ENCODE data around the gene DEFB113. TPM values are rescaled to one million over a fixed set of nuclear protein-coding genes. Genes with fewer than 3 reads are reported as not detected.

Gene DEFB113
- polyA plus RNA-seq, 1 donor from 2014 or later: not detected

DNA sequence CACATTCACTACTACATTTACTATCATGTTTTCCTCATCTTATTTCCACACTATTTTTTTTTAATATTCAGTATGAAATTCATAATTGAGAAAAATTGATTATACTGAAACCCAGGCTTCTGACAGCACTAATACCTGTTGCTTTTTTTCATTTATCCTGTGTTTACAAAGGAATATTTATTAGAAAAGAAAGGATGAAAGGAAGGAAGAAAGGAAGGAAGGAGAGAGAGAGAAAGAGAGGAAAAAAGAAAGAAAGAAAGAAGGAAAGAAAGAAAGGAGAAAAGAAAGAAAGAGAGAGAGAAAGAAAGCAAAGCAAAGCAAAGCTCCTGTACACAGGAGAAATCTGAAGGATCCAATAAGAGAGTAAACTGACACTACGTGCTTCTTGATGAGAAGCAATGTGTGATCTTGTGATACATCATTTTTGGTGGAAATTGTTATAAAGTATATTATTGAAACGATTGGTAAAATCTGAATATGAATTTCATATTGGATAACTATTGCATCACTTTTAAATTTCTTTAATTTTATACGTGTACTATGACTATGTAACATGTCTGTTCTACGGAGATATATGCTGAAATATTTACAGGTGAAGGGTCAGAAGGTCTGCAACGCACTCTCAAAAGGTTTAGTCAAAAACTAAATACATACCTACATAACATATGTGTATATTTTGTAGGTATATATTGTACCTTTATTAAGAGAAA, 49.3 kb downstream of the DEFB113 start:
- Histone ChIP-seq H2AFZ (ENCODE audit: low read depth, low read length) (no peak overlapping the region), H3F3A (ENCODE audit: insufficient read depth, low read length, poor library complexity, severe bottlenecking) (no peaks in the 10 kb centered on the region), H3K27me3 (ENCODE audit: insufficient read depth, low read depth, low read length) (no peaks in the 10 kb centered on the region), H3K79me2 (replicated peaks; ENCODE audit: insufficient read depth, low read length) (no peaks in the 10 kb centered on the region), H3K9me3 (ENCODE audit: low read length) (no peaks in the 10 kb centered on the region), H3K9ac (ENCODE audit: low read length) (no peak overlapping the region), H3K4me3 (ENCODE audit: low read length) (no peak overlapping the region), H3K9me2 (ENCODE audit: insufficient read depth, low read length) (no peaks in the 10 kb centered on the region), H3K27ac (ENCODE audit: low read length) (no peak overlapping the region), H3K4me2 (ENCODE audit: low read length) (no peak overlapping the region), H4K20me1 (ENCODE audit: insufficient read depth) (no peaks in the 10 kb centered on the region), H3K36me3 (ENCODE audit: insufficient read depth, low read length) (no peaks in the 10 kb centered on the region)
- TF ChIP-seq RAD21 (conservative IDR thresholded peaks at IDR 0.05): no peak
- no peak for TF ChIP-seq SMC3 (conservative IDR thresholded peaks at IDR 0.05; ENCODE audit: poor library complexity)
- no peak for TF ChIP-seq EZH2 (IDR thresholded peaks at IDR 0.05; ENCODE audit: borderline replicate concordance, insufficient read depth, low read length, poor library complexity, severe bottlenecking)
- TF ChIP-seq EP300 (conservative IDR thresholded peaks at IDR 0.05; ENCODE audit: poor library complexity, severe bottlenecking): no peak
- TF ChIP-seq TAF1 (IDR thresholded peaks at IDR 0.05; ENCODE audit: low read depth): no peak

DNA sequence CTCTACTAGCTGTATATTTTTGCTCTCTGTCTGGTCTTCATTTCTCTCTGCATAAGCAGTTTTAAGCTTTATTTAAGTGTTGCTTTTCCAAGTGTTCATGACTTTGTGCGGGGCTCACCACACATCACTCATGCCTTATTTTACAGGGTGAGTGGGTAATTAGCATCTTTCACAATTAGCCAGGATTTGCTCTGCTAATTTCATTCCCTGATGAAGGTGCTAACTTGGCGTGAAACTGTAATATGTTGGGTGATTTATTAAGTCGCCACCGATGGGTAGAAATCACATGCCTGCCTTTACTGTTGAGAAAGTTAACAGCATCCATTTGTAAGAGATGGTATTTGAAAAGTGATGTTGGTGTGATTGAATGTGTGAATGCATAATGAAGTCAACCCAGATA, 50.2 kb downstream of the DEFB113 start:
- H3K4me2 ChIP-seq (ENCODE audit: low read length): no peak overlapping the region
- no peak overlapping the region for H3K4me3 ChIP-seq (ENCODE audit: low read length)

More for the DNA sequence above, 50.2 kb downstream of the DEFB113 start:
- H3K9ac ChIP-seq (ENCODE audit: low read length): no peak overlapping the region
- H3K79me2 ChIP-seq (replicated peaks; ENCODE audit: insufficient read depth, low read length): no peaks in the 10 kb centered on the region
- no peaks in the 10 kb centered on the region for H3F3A ChIP-seq (ENCODE audit: insufficient read depth, low read length, poor library complexity, severe bottlenecking)
- no peaks in the 10 kb centered on the region for H3K27me3 ChIP-seq (ENCODE audit: insufficient read depth, low read depth, low read length)
- no peaks in the 10 kb centered on the region for H3K9me3 ChIP-seq (ENCODE audit: low read length)
- no peak overlapping the region for H3K27ac ChIP-seq (ENCODE audit: low read length)
- no peaks in the 10 kb centered on the region for H4K20me1 ChIP-seq (ENCODE audit: insufficient read depth)
- no peaks in the 10 kb centered on the region for H3K36me3 ChIP-seq (ENCODE audit: insufficient read depth, low read length)
- H2AFZ ChIP-seq (ENCODE audit: low read depth, low read length): no peak overlapping the region
- no peak for TF ChIP-seq SMC3 (conservative IDR thresholded peaks at IDR 0.05; ENCODE audit: poor library complexity)
- TF ChIP-seq, protein P1, sequence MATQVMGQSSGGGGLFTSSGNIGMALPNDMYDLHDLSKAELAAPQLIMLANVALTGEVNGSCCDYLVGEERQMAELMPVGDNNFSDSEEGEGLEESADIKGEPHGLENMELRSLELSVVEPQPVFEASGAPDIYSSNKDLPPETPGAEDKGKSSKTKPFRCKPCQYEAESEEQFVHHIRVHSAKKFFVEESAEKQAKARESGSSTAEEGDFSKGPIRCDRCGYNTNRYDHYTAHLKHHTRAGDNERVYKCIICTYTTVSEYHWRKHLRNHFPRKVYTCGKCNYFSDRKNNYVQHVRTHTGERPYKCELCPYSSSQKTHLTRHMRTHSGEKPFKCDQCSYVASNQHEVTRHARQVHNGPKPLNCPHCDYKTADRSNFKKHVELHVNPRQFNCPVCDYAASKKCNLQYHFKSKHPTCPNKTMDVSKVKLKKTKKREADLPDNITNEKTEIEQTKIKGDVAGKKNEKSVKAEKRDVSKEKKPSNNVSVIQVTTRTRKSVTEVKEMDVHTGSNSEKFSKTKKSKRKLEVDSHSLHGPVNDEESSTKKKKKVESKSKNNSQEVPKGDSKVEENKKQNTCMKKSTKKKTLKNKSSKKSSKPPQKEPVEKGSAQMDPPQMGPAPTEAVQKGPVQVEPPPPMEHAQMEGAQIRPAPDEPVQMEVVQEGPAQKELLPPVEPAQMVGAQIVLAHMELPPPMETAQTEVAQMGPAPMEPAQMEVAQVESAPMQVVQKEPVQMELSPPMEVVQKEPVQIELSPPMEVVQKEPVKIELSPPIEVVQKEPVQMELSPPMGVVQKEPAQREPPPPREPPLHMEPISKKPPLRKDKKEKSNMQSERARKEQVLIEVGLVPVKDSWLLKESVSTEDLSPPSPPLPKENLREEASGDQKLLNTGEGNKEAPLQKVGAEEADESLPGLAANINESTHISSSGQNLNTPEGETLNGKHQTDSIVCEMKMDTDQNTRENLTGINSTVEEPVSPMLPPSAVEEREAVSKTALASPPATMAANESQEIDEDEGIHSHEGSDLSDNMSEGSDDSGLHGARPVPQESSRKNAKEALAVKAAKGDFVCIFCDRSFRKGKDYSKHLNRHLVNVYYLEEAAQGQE (IDR thresholded peaks at IDR 0.05; ENCODE audit: borderline replicate concordance): no peak
- no peak for TF ChIP-seq TAF1 (IDR thresholded peaks at IDR 0.05; ENCODE audit: low read depth)
- TF ChIP-seq, protein P2, sequence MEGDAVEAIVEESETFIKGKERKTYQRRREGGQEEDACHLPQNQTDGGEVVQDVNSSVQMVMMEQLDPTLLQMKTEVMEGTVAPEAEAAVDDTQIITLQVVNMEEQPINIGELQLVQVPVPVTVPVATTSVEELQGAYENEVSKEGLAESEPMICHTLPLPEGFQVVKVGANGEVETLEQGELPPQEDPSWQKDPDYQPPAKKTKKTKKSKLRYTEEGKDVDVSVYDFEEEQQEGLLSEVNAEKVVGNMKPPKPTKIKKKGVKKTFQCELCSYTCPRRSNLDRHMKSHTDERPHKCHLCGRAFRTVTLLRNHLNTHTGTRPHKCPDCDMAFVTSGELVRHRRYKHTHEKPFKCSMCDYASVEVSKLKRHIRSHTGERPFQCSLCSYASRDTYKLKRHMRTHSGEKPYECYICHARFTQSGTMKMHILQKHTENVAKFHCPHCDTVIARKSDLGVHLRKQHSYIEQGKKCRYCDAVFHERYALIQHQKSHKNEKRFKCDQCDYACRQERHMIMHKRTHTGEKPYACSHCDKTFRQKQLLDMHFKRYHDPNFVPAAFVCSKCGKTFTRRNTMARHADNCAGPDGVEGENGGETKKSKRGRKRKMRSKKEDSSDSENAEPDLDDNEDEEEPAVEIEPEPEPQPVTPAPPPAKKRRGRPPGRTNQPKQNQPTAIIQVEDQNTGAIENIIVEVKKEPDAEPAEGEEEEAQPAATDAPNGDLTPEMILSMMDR (IDR thresholded peaks at IDR 0.05; ENCODE audit: poor library complexity, severe bottlenecking): no peak
- peak; percentile 16 for TF ChIP-seq POLR2AphosphoS5 (IDR thresholded peaks at IDR 0.05)
- no peaks in the 10 kb centered on the region for H3K9me2 ChIP-seq (ENCODE audit: insufficient read depth, low read length)
